Right forelimb (tissue), 1 donor: ENCODE results near the gene ZFHX3.
A peak's percentile ranks its signal among the peaks of the same experiment; 100 is the strongest.

Experiments
- DNase-seq: peaks from one replicate; pipeline ENCODE4 v3.0.0-alpha.2; 2018

ZFHX3 gene

GRCh38 chr16:72814226-72814625 is 233.7 kb downstream of the ZFHX3 start:
- no peak for DNase-seq

- no peak for DNase-seq
These were observed 235.3 kb downstream of the ZFHX3 start for GRCh38 chr16:72812672-72813071.

GRCh38 chr16:72811876-72812275 is 236.1 kb downstream of the ZFHX3 start:
- no peak for DNase-seq

- no peak for DNase-seq
These were observed 236.7 kb downstream of the ZFHX3 start for GRCh38 chr16:72811188-72811720.

- DNase-seq, result no peak
These were observed 237.4 kb downstream of the ZFHX3 start for GRCh38 chr16:72810480-72810879.

GRCh38 chr16:72809446-72809845 is 238.5 kb downstream of the ZFHX3 start:
- DNase-seq, result no peak

GRCh38 chr16:72808754-72809153 is 239.2 kb downstream of the ZFHX3 start:
- DNase-seq, result no peak

- no peak for DNase-seq
These were observed 240.7 kb downstream of the ZFHX3 start for GRCh38 chr16:72807245-72807644.

GRCh38 chr16:72805486-72805885 is 242.4 kb downstream of the ZFHX3 start:
- no peak for DNase-seq

- DNase-seq, result no peak
These were observed 247.3 kb downstream of the ZFHX3 start for GRCh38 chr16:72800524-72801161.

GRCh38 chr16:72798264-72798663 is 249.7 kb downstream of the ZFHX3 start:
- DNase-seq, result no peak

- DNase-seq, result no peak
These were observed 250.3 kb downstream of the ZFHX3 start for GRCh38 chr16:72797621-72798020.

GRCh38 chr16:72796222-72796621 is 251.7 kb downstream of the ZFHX3 start:
- no peak for DNase-seq

GRCh38 chr16:72794986-72795385 is 252.9 kb downstream of the ZFHX3 start:
- no peak for DNase-seq

GRCh38 chr16:72794319-72794718 is 253.6 kb downstream of the ZFHX3 start:
- DNase-seq, result no peak

- no peak for DNase-seq
These were observed 254.2 kb downstream of the ZFHX3 start for GRCh38 chr16:72793716-72794115.

- DNase-seq, result no peak
These were observed 254.9 kb downstream of the ZFHX3 start for GRCh38 chr16:72793017-72793416.

- DNase-seq, result no peak
These were observed 256.1 kb downstream of the ZFHX3 start for GRCh38 chr16:72791786-72792185.

GRCh38 chr16:72789921-72790320 is 258.0 kb downstream of the ZFHX3 start:
- no peak for DNase-seq

GRCh38 chr16:72789465-72789864 is 258.5 kb downstream of the ZFHX3 start:
- no peak for DNase-seq

GRCh38 chr16:72788269-72788809 is 259.6 kb downstream of the ZFHX3 start:
- no peak for DNase-seq

- DNase-seq, result peak; percentile 75
These were observed 260.2 kb downstream of the ZFHX3 start for GRCh38 chr16:72787514-72788268.

- DNase-seq, result no peak
These were observed 260.8 kb downstream of the ZFHX3 start for GRCh38 chr16:72787130-72787513.

GRCh38 chr16:72786606-72787005 is 261.3 kb downstream of the ZFHX3 start:
- DNase-seq, result no peak
